NCI-H524 treated with DMSO at 0.1 percent for 48 hours (cell line): ENCODE data around the gene CNBD2.
"Not testable (repeated sequence)": the region's sequence is repeated elsewhere in the genome, so short reads cannot be mapped to it uniquely, and the experiment has no call there.

Experiments
- DNase-seq: peaks from one replicate; lab custom pipeline; 2025; lab: John Stamatoyannopoulos, UW

Gene CNBD2

GRCh38 chr20:35967979-35968640 is at the start of gene CNBD2:
TSS of gene CNBD2 (plus strand) at chr20:35968590. CDS start at chr20:35968763, 173 bp downstream.
- DNase-seq = no peak

- no peak for DNase-seq
Observed at GRCh38 chr20:35920523-35920922, 47.9 kb upstream of the CNBD2 start.

- no peak for DNase-seq
Observed at GRCh38 chr20:35929301-35929700, 39.1 kb upstream of the CNBD2 start.

- DNase-seq = no peak
Observed at GRCh38 chr20:35934050-35934449, 34.3 kb upstream of the CNBD2 start.

- no peak for DNase-seq
Observed at GRCh38 chr20:35939264-35939663, 29.1 kb upstream of the CNBD2 start.

- DNase-seq = no peak
Observed at GRCh38 chr20:35941620-35942019, 26.8 kb upstream of the CNBD2 start.

GRCh38 chr20:35942243-35942642 is 26.1 kb upstream of the CNBD2 start:
- DNase-seq = peak; percentile 62

GRCh38 chr20:35947489-35947888 is 20.9 kb upstream of the CNBD2 start:
- no peak for DNase-seq

GRCh38 chr20:35947907-35948306 is 20.5 kb upstream of the CNBD2 start:
- no peak for DNase-seq

GRCh38 chr20:35950093-35950492 is 18.3 kb upstream of the CNBD2 start:
- DNase-seq = no peak

- not testable (repeated sequence) for DNase-seq
Observed at GRCh38 chr20:35952080-35952479, 16.3 kb upstream of the CNBD2 start.

- DNase-seq = no peak
Observed at GRCh38 chr20:35952480-35953386, 15.7 kb upstream of the CNBD2 start.

GRCh38 chr20:35953387-35954199 is 14.8 kb upstream of the CNBD2 start:
- no peak for DNase-seq

GRCh38 chr20:35954200-35954906 is 14.0 kb upstream of the CNBD2 start, which contains the start of gene SCAND1:
TSS of gene SCAND1 (minus strand) at chr20:35954502. CDS start at chr20:35954284, 218 bp downstream.
- peak; percentile 88 for DNase-seq

- no peak for DNase-seq
Observed at GRCh38 chr20:35954907-35955251, 13.5 kb upstream of the CNBD2 start.

- DNase-seq = no peak
Observed at GRCh38 chr20:35956616-35957015, 11.8 kb upstream of the CNBD2 start.

GRCh38 chr20:35959291-35959690 is 9.1 kb upstream of the CNBD2 start:
- DNase-seq = not testable (repeated sequence)

GRCh38 chr20:35963878-35964277 is 4.5 kb upstream of the CNBD2 start:
- DNase-seq = no peak

- DNase-seq = no peak
Observed at GRCh38 chr20:35968930-35969329, 540 bp downstream of the CNBD2 start.

- no peak for DNase-seq
Observed at GRCh38 chr20:35971981-35972380, 3.6 kb downstream of the CNBD2 start.

- peak; percentile 87 for DNase-seq
Observed at GRCh38 chr20:35972462-35972861, 4.1 kb downstream of the CNBD2 start.

- DNase-seq = no peak
Observed at GRCh38 chr20:35974256-35974655, 5.9 kb downstream of the CNBD2 start.
